Natural killer cell (primary cell): ENCODE data around the gene RIMKLB. TPM values are rescaled to one million over a fixed set of nuclear protein-coding genes. Genes with fewer than 3 reads are reported as not detected.
"Not testable (repeated sequence)": the region's sequence is repeated elsewhere in the genome, so short reads cannot be mapped to it uniquely, and the experiment has no call there.

Source experiments
- ATAC-seq, 3 donors: fragments of 150-1000 bp in 2 of 3; fragments of 200-7000 bp in 1 of 3; cut with Tn5 transposase; 1 replicate in 1 of 3; 2 replicates in 2 of 3; pipeline ENCODE4 v1.10.0; 2021; ENCODE audit warnings: mild to moderate bottlenecking in 2 of 3, moderate library complexity in 2 of 3
- DNase-seq, 2 donors: peaks; one replicate each; pipeline versions ENCODE4 v3.0.0 to v3.0.0-alpha.2; 2013 to 2021; ENCODE audit warnings: mixed read lengths in 1 of 2
- H3K27ac ChIP-seq: one replicate; pipeline ENCODE4 v1.5.1; 2013; ENCODE audit warnings: mild to moderate bottlenecking, low read length
- H3K27me3 ChIP-seq: one replicate; pipeline ENCODE4 v1.6.1; 2013; ENCODE audit warnings: low read length; ENCODE audit not compliant: control insufficient read depth, insufficient read depth
- H3K36me3 ChIP-seq: one replicate; pipeline ENCODE4 v1.6.1; 2013; ENCODE audit warnings: low read length; ENCODE audit not compliant: control insufficient read depth, insufficient read depth
- H3K4me1 ChIP-seq: one replicate; pipeline ENCODE4 v1.6.1; 2013; ENCODE audit warnings: low read length; ENCODE audit not compliant: control insufficient read depth, insufficient read depth
- H3K4me3 ChIP-seq: one replicate; pipeline ENCODE4 v1.5.1; 2013; ENCODE audit warnings: low read length
- H3K9me3 ChIP-seq: one replicate; pipeline ENCODE4 v1.6.1; 2013; ENCODE audit warnings: low read length; ENCODE audit not compliant: control insufficient read depth, insufficient read depth
- H3K27ac Mint-ChIP-seq, 2 donors: one replicate each; pipeline ENCODE4 v1.8.0; 2022; ENCODE audit warnings: mild to moderate bottlenecking in 2 of 2, mixed read lengths in 2 of 2, moderate library complexity in 1 of 2
- H3K27me3 Mint-ChIP-seq, 2 donors: one replicate each; pipeline ENCODE4 v1.8.0; 2022; ENCODE audit warnings: low read depth in 2 of 2, mixed read lengths in 2 of 2
- H3K36me3 Mint-ChIP-seq: one replicate; pipeline ENCODE4 v1.8.0; 2022; ENCODE audit warnings: mixed read lengths
- H3K4me1 Mint-ChIP-seq, 2 donors: one replicate each; pipeline ENCODE4 v1.8.0; 2022; ENCODE audit warnings: mixed read lengths in 2 of 2
- H3K4me3 Mint-ChIP-seq: one replicate; pipeline ENCODE4 v1.8.0; 2022; ENCODE audit warnings: mild to moderate bottlenecking, moderate library complexity, mixed read lengths
- H3K9me3 Mint-ChIP-seq, 2 donors: one replicate each; pipeline ENCODE4 v1.8.0; 2022; ENCODE audit warnings: mixed read lengths in 2 of 2
- CTCF ChIP-seq: fragments of 200-600 bp; IDR thresholded peaks from one replicate; pipeline ENCODE4 v1.8.0; 2022; ENCODE audit warnings: antibody characterized with exemption
- WGBS: methylation state at CpG from one replicate; pipeline ENCODE4 v1.1.7; 2013; ENCODE audit warnings: missing lambda C conversion rate; ENCODE audit not compliant: insufficient coverage; 5-methylcytosine and 5-hydroxymethylcytosine counted together
- intact Hi-C: fragments of 100-400 bp; cut with micrococcal nuclease; formaldehyde crosslinking; loops from one replicate; pipeline ENCODE4 v1.14.2; 2022
- total RNA-seq, 4 donors: library from RNA; stranded (reverse); fragments of 120-200 nt in 1 of 4; gene quantifications; one replicate each; pipeline versions ENCODE4 v1.2.3 to v1.2.4, GENCODE V29; 2013 to 2022

The RIMKLB gene
- total RNA-seq, 3 donors from 2014 or later (not counting 1 experiment from before 2014, with no cell fraction given) = 13.7 to 16.3 (median 15.4) TPM

DNA sequence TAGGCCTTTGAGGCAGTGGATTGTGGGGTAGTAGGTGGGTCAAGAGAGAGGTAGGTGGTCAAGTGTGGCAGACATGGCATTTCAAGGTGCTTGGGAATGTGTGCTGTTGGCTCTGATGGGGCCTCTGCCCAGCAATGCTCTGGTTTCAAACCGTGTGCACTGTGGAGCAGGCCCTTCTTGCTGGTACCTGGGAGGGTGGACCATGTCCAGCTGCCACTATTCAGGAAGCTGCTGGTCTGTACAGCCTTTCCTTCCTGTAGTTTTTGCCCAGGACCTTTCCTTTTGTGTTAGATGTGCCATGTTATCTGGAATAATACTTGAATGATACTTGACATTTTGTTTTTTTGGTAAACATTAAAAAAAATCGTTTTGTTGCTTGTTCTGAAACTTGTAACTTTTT, 14.8 kb downstream of the RIMKLB start:
- no peaks in the 10 kb centered on the region for H3K27me3 ChIP-seq
- peaks cover 4% of the 10 kb centered on the region for H3K4me1 ChIP-seq
- Mint-ChIP-seq H3K9me3 (no peaks in the 10 kb centered on the region), H3K4me1 (peaks cover 8 to 11% of the 10 kb centered on the region in 2 donors), H3K27ac (no peak overlapping the region), H3K4me3 (no peak overlapping the region), H3K27me3 (no peaks in the 10 kb centered on the region), H3K36me3 (no peaks in the 10 kb centered on the region)
- intact Hi-C loops = no loop called here
- ATAC-seq = no peak
- no peak for TF ChIP-seq CTCF
- H3K36me3 ChIP-seq = no peaks in the 10 kb centered on the region
- no peak for DNase-seq
- no peaks in the 10 kb centered on the region for H3K9me3 ChIP-seq
- no peak overlapping the region for H3K4me3 ChIP-seq
- 34% methylated on average over 2 of the region's 2 CpGs for WGBS
- H3K27ac ChIP-seq = no peak overlapping the region

DNA sequence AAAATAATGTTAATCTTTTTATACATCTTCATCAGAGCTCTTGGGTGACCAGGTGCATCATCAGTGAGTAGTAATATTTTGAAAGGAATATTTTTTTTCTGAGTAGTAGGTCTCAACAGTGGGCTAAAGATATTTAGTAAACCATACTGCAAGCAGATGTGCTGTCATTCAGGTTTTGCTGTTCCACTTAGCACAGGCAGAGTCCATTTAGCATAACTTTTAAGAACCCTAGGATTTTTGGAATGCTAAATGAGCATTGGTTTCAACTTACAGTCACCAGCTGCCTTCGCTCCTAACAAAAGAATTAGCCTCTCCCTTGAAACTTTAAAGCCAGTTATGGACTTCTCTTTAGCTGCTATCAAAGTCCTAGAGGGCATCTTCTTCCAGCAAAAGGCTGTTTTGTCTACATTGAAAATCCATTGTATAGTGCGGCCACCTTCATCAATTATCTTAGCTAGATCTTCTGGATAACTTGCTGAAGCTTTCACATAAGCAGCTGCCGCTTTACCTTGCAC, 24.6 kb downstream of the RIMKLB start:
- H3K36me3 ChIP-seq = no peaks in the 10 kb centered on the region
- peaks cover 7 to 9% of the 10 kb centered on the region in 2 donors for H3K4me1 Mint-ChIP-seq
- H3K9me3 ChIP-seq = no peaks in the 10 kb centered on the region
- intact Hi-C loops = no loop called here
- no peak for TF ChIP-seq CTCF
- no peaks in the 10 kb centered on the region for H3K9me3 Mint-ChIP-seq
- no peak overlapping the region for H3K4me3 ChIP-seq
- H3K4me1 ChIP-seq = no peaks in the 10 kb centered on the region
- no peak overlapping the region for H3K4me3 Mint-ChIP-seq
- H3K27ac ChIP-seq = no peak overlapping the region
- ATAC-seq = no peak
- no peak for DNase-seq
- H3K27me3 Mint-ChIP-seq = no peaks in the 10 kb centered on the region
- 97% methylated on average over 3 of the region's 3 CpGs for WGBS
- H3K27ac Mint-ChIP-seq = no peak overlapping the region
- no peaks in the 10 kb centered on the region for H3K36me3 Mint-ChIP-seq
- H3K27me3 ChIP-seq = no peaks in the 10 kb centered on the region

DNA sequence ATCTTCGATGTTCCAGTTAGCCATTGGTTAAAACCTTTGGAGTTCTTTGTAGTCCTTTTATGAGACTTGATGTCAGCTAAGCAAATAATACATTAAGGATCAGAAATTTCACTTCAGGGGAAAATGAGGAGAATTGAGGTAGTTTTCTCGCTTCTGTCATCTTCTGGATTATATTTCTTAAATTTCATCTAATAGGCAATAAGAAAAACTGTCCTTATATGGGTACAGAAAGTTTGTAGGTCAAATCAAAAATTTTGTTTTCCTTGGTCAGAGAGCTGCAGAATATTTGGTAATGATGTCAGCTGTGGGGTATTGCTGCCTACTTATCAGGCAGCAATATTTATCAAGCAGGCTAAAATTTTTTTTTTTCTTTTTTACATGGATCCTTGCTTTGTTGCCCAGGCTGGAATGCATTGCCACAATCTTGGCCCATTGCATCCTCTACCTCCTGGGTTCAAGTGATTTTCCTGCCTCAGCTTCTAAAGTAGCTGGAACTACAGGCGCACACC, 37.1 kb downstream of the RIMKLB start:
- H3K4me3 ChIP-seq = no peak overlapping the region
- Mint-ChIP-seq H3K27ac (no peak overlapping the region), H3K36me3 (no peaks in the 10 kb centered on the region), H3K4me3 (no peak overlapping the region), H3K27me3 (no peaks in the 10 kb centered on the region), H3K9me3 (no peaks in the 10 kb centered on the region), H3K4me1 (peaks cover 10 to 13% of the 10 kb centered on the region in 2 donors)
- DNase-seq (no peak), ATAC-seq (no peak)
- TF ChIP-seq CTCF = no peak
- no peaks in the 10 kb centered on the region for H3K4me1 ChIP-seq
- no peaks in the 10 kb centered on the region for H3K9me3 ChIP-seq
- H3K27ac ChIP-seq = no peak overlapping the region
- no peaks in the 10 kb centered on the region for H3K36me3 ChIP-seq
- intact Hi-C loops = no loop called here
- H3K27me3 ChIP-seq = no peaks in the 10 kb centered on the region
- WGBS = 96% methylated on average over 2 of the region's 3 CpGs

GRCh38 chr12:8742501-8742900, 44.7 kb downstream of the RIMKLB start:
- H3K27me3 Mint-ChIP-seq = no peaks in the 10 kb centered on the region
- H3K36me3 ChIP-seq = no peaks in the 10 kb centered on the region
- no peak overlapping the region for H3K4me3 ChIP-seq
- no peak for TF ChIP-seq CTCF
- H3K4me1 Mint-ChIP-seq = peaks cover 22 to 23% of the 10 kb centered on the region in 2 donors
- intact Hi-C loops = no loop called here
- no peaks in the 10 kb centered on the region for H3K9me3 ChIP-seq
- no peak for DNase-seq
- H3K4me1 ChIP-seq = no peaks in the 10 kb centered on the region
- no peak for ATAC-seq
- H3K9me3 Mint-ChIP-seq = no peaks in the 10 kb centered on the region
- no peaks in the 10 kb centered on the region for H3K36me3 Mint-ChIP-seq
- H3K27me3 ChIP-seq = no peaks in the 10 kb centered on the region
- H3K4me3 Mint-ChIP-seq = no peak overlapping the region
- no peak overlapping the region for H3K27ac Mint-ChIP-seq
- H3K27ac ChIP-seq = no peak overlapping the region
- WGBS = 100% methylated on average over 1 of the region's 1 CpG

GRCh38 chr12:8743121-8743520, 45.3 kb downstream of the RIMKLB start:
- H3K9me3 ChIP-seq, H3K4me1 ChIP-seq, H3K27ac Mint-ChIP-seq, DNase-seq, H3K27me3 ChIP-seq, H3K36me3 Mint-ChIP-seq, ATAC-seq, H3K4me3 Mint-ChIP-seq, H3K27me3 Mint-ChIP-seq, H3K4me3 ChIP-seq, H3K27ac ChIP-seq, H3K9me3 Mint-ChIP-seq, H3K36me3 ChIP-seq, intact Hi-C loops: not testable (repeated sequence)
- H3K4me1 Mint-ChIP-seq = peaks cover 21 to 22% of the 10 kb centered on the region in 2 donors
- WGBS = 98% methylated on average over 5 of the region's 6 CpGs
